HepG2 (cell line): ENCODE data around the gene AUH. TPM values are rescaled to one million over a fixed set of nuclear protein-coding genes. Genes with fewer than 3 reads are reported as not detected.

Experiments
- ATAC-seq: fragments of 200-7000 bp; cut with Tn5 transposase; 3 replicates; pipeline ENCODE4 v1.9.1; 2020; ENCODE audit warnings: mild to moderate bottlenecking, moderate library complexity
- BruUV-seq: library from RNA; stranded (reverse); fragments of 400-500 nt; replicated peaks from 2 replicates; lab custom pipeline; 2021; lab: Mats Ljungman, UMichigan
- CTCF ChIA-PET: fragments of 300-600 bp; formaldehyde crosslinking; extraction: SDS; loops from one replicate; lab custom pipeline; 2021; ENCODE audit warnings: low total read pairs, inconsistent platforms, low intra/inter-chr PET ratio; lab: Yijun Ruan, JAX
- POLR2A ChIA-PET: fragments of 350-600 bp; sonication (Branson Sonifier 250); formaldehyde crosslinking; loops from one replicate; lab custom pipeline; 2020; ENCODE audit warnings: antibody characterized with exemption, inconsistent platforms; lab: Yijun Ruan, JAX
- DNase-seq: peaks from one replicate; pipeline ENCODE4 v3.0.0-alpha.2; 2015; ENCODE audit warnings: low spot score
- FAIRE-seq: peaks from 3 replicates; lab custom pipeline; 2011; peaks lifted over from hg19 to GRCh38; lab: Jason Lieb, UNC
- H2AFZ ChIP-seq: one replicate; pipeline ENCODE4 v1.6.1; 2011; ENCODE audit warnings: low read length, inconsistent platforms
- H3K27ac ChIP-seq: fragments of 300-600 bp; 3 replicates; pipeline ENCODE4 v1.8.0; 2011; ENCODE audit warnings: mixed run types, mild to moderate bottlenecking, mixed read lengths, low read length, inconsistent platforms; ENCODE audit not compliant: insufficient read depth; ENCODE audit errors: extremely low read length
- H3K27me3 ChIP-seq, 2 experiments: fragments of 200-600 bp in 1 of 2; 2 replicates in 1 of 2; 3 replicates in 1 of 2; pipeline versions ENCODE4 v1.6.0 to v1.8.0; 2011; ENCODE audit warnings: low read length in 2 of 2, mild to moderate bottlenecking in 2 of 2, moderate library complexity in 2 of 2, inconsistent platforms in 1 of 2; ENCODE audit not compliant: insufficient read depth in 2 of 2, control insufficient read depth in 1 of 2
- H3K36me3 ChIP-seq, 2 experiments: fragments of 200-600 bp in 1 of 2; replicated peaks in 1 of 2; 2 replicates in 1 of 2; 3 replicates in 1 of 2; pipeline versions ENCODE4 v1.5.1 to v1.8.0; 2011; ENCODE audit warnings: low read length in 2 of 2, inconsistent platforms in 1 of 2; ENCODE audit not compliant: insufficient read depth in 2 of 2, control insufficient read depth in 1 of 2
- H3K4me1 ChIP-seq: 2 replicates; pipeline ENCODE4 v1.5.1; 2012; ENCODE audit warnings: low read length, inconsistent platforms; ENCODE audit not compliant: insufficient read depth
- H3K4me2 ChIP-seq: 2 replicates; pipeline ENCODE4 v1.6.0; 2011; ENCODE audit warnings: low read depth, low read length, inconsistent platforms
- H3K4me3 ChIP-seq, 3 experiments: fragments of 200-600 bp in 1 of 3; sonication (generic), shearing (Covaris generic) in 1 of 3; replicated peaks in 1 of 3; 2 replicates each; pipeline ENCODE4 v1.5.1; 2011 to 2016; ENCODE audit warnings: low read length in 3 of 3, inconsistent platforms in 2 of 3, low read depth in 2 of 3, mild to moderate bottlenecking in 2 of 3, control low read depth in 1 of 3, mixed read lengths in 1 of 3; ENCODE audit not compliant: insufficient read depth in 1 of 3
- H3K79me2 ChIP-seq: one replicate; pipeline ENCODE4 v1.6.1; 2011; ENCODE audit warnings: low read length, inconsistent platforms; ENCODE audit not compliant: insufficient read depth
- H3K9ac ChIP-seq: 2 replicates; pipeline ENCODE4 v1.6.0; 2011; ENCODE audit warnings: mild to moderate bottlenecking, low read depth, low read length, inconsistent platforms; ENCODE audit not compliant: insufficient read depth
- H3K9me3 ChIP-seq: 2 replicates; pipeline ENCODE4 v1.5.1; 2012; ENCODE audit warnings: mild to moderate bottlenecking, low read length
- H4K20me1 ChIP-seq: 2 replicates; pipeline ENCODE4 v1.6.0; 2011; ENCODE audit warnings: inconsistent platforms, mild to moderate bottlenecking, low read length, moderate library complexity; ENCODE audit not compliant: insufficient read depth
- AGO1 ChIP-seq: fragments of 200-400 bp; formaldehyde crosslinking; IDR thresholded peaks from 2 replicates; pipeline ENCODE4 v1.6.1; 2017; ENCODE audit warnings: mild to moderate bottlenecking, low read depth, low read length, moderate library complexity; ENCODE audit not compliant: poor library complexity, severe bottlenecking
- FOXK2 ChIP-seq: fragments of 450-650 bp; IDR thresholded peaks from 2 replicates; pipeline ENCODE4 v1.6.1; 2016
- KMT2A ChIP-seq: sonication (generic); formaldehyde crosslinking; IDR thresholded peaks from 2 replicates; pipeline ENCODE4 v1.4.0; 2020; ENCODE audit warnings: missing genetic modification reagents
- PAF1 ChIP-seq: IDR thresholded peaks from 2 replicates; pipeline ENCODE4 v1.6.1; 2016; ENCODE audit warnings: missing genetic modification reagents, missing compliant biosample characterization
- RBM39 ChIP-seq: fragments of 200-400 bp; formaldehyde crosslinking; IDR thresholded peaks from one replicate; pipeline ENCODE4 v1.6.1; 2018; ENCODE audit warnings: antibody characterized with exemption, mild to moderate bottlenecking, low read depth, low read length; ENCODE audit not compliant: poor library complexity, severe bottlenecking
- SKIL ChIP-seq: sonication (generic); formaldehyde crosslinking; IDR thresholded peaks from 2 replicates; pipeline ENCODE4 v1.8.0; 2022; ENCODE audit warnings: missing genetic modification reagents, mild to moderate bottlenecking, moderate library complexity, borderline replicate concordance
- ZNF652 ChIP-seq: IDR thresholded peaks from 2 replicates; pipeline ENCODE4 v1.6.1; 2016; ENCODE audit warnings: low read depth, borderline replicate concordance
- ZNF768 ChIP-seq: sonication (generic); formaldehyde crosslinking; IDR thresholded peaks from 2 replicates; pipeline ENCODE4 v1.4.0; 2020; ENCODE audit warnings: missing genetic modification reagents
- ZSCAN22 ChIP-seq: sonication (generic); formaldehyde crosslinking; IDR thresholded peaks from 2 replicates; pipeline ENCODE4 v1.4.0; 2020; ENCODE audit warnings: mild to moderate bottlenecking, missing genetic modification reagents
- WGBS: methylation state at CpG from one replicate; pipeline ENCODE4 v1.1.6; 2017; ENCODE audit warnings: low lambda C conversion rate; 5-methylcytosine and 5-hydroxymethylcytosine counted together
- in situ Hi-C: cut with HindIII; loops from 2 replicates; pipeline ENCODE4 v1.10.0; 2017; ENCODE audit warnings: low pct_unique_long_range_greater_than_20kb; ENCODE audit not compliant: extremely low pct_ligation_motif_present
- intact Hi-C: fragments of 100-400 bp; cut with micrococcal nuclease; formaldehyde crosslinking; loops from one replicate; pipeline ENCODE4 v1.10.0; 2022; ENCODE audit not compliant: unreplicated experiment
- polyA plus RNA-seq, 8 experiments: library from polyadenylated mRNA; depleted of rRNA in 3 of 8; stranded (reverse) in 7 of 8; unstranded in 1 of 8; fragments of >200 nt; fragmentation: Illumina TruSeq in 4 of 8; extraction: Trizol in 4 of 8; gene quantifications; 2 replicates each; pipeline versions ENCODE4 v1.2.1 to v1.2.3, GENCODE V29; 2011 to 2016; ENCODE audit warnings: low read depth in 4 of 8, missing spikeins in 1 of 8, mixed read lengths in 1 of 8; ENCODE audit not compliant: insufficient read depth in 1 of 8
- total RNA-seq, 5 experiments: library from RNA; depleted of rRNA; stranded (reverse); fragments of >200 nt; fragmentation: Illumina TruSeq; extraction: Trizol; gene quantifications; 2 replicates each; pipeline ENCODE4 v1.2.3, GENCODE V29; 2016; ENCODE audit warnings: low read depth in 1 of 5

Gene AUH
- total and polyA plus RNA-seq, 2 of the 13 experiments (the other 11 are each of a cell fraction or from before 2014, with no cell fraction given): 25.8 to 31.9 TPM

GRCh38 chr9:91316093-91316492, 45.6 kb downstream of the AUH start (continued):
- no peak for TF ChIP-seq SKIL (CRISPR knock-in tag)
- TF ChIP-seq ZSCAN22 (CRISPR knock-in tag): no peak
- no peak for TF ChIP-seq AGO1
- no peak for TF ChIP-seq PAF1 (CRISPR knock-in tag)
- TF ChIP-seq FOXK2: no peak
- no peak for TF ChIP-seq ZNF768

GRCh38 chr9:91315191-91315590, 46.5 kb downstream of the AUH start:
- Histone ChIP-seq H3K79me2 (no peaks in the 10 kb centered on the region), H3K4me3 (no peak overlapping the region), H3K4me1 (no peaks in the 10 kb centered on the region), H3K9me3 (no peaks in the 10 kb centered on the region), H2AFZ (no peak overlapping the region), H3K36me3 (peaks cover 4 to 21% of the 10 kb centered on the region in 2 experiments), H3K27me3 (no peaks in the 10 kb centered on the region), H3K27ac (no peak overlapping the region), H3K9ac (no peak overlapping the region), H3K4me2 (no peak overlapping the region), H4K20me1 (no peaks in the 10 kb centered on the region)
- FAIRE-seq (no peak), DNase-seq (no peak), ATAC-seq (no peak)
- WGBS: 98% methylated on average over 5 of the region's 5 CpGs
- intact Hi-C loops: no loop called here
- CTCF ChIA-PET: no interaction called here
- POLR2A ChIA-PET: no interaction called here
- 0 out of 2 replicates have a peak, but pooled peaks have one; percentile 22 for TF ChIP-seq ZNF652 (CRISPR knock-in tag)
- TF ChIP-seq RBM39: no peak
- no peak for TF ChIP-seq KMT2A (CRISPR knock-in tag)
- in situ Hi-C loops: no loop called here
- BruUV-seq: no TSS peak
